ENCODE data around the gene CTSW. TPM values are rescaled to one million over a fixed set of nuclear protein-coding genes. Genes with fewer than 3 reads are reported as not detected.

Gene CTSW
- total RNA-seq, 2 donors from 2014 or later, result 0.33 to 0.78 TPM

GRCh38 chr11:65864706-65865471, 14.7 kb upstream of the CTSW start:
- H3K9me3 ChIP-seq, result no peaks in the 10 kb centered on the region
- ATAC-seq (no peak), DNase-seq (peak in 1 of 4 donors; percentile 10)
- H3K36me3 ChIP-seq (replicated peaks in 1 of 2; ENCODE audit: insufficient read depth in 1 of 2, low read depth in 2 of 2), result peaks cover 3 to 20% of the 10 kb centered on the region in 2 donors
- H3K27ac ChIP-seq, result no peak overlapping the region
- no peak for TF ChIP-seq CTCF (IDR thresholded peaks at IDR 0.05)
- TF ChIP-seq POLR2A (IDR thresholded peaks at IDR 0.05), result no peak
- H3K27me3 ChIP-seq, result no peaks in the 10 kb centered on the region
- 75 to 85% methylated on average over 4 to 18 of the region's 18 CpGs for whole genome bisulfite sequencing, 2 donors
- no peak overlapping the region for H3K4me3 ChIP-seq
- H3K4me1 ChIP-seq, result peaks cover 16% of the 10 kb centered on the region
- intact Hi-C loops (cut with DNase I), result no loop called here

- peaks cover 13% of the 10 kb centered on the region for H3K4me1 ChIP-seq
- WGBS, 2 donors, result 72 to 91% methylated on average over 3 to 8 of the region's 9 CpGs
- peak in 2 of 4 donors; percentile 10 to 11 for DNase-seq
Observed at GRCh38 chr11:65865550-65866172, 14.0 kb upstream of the CTSW start.

GRCh38 chr11:65866509-65867283, 12.9 kb upstream of the CTSW start:
- ATAC-seq (no peak), DNase-seq (peak in 1 of 4 donors; percentile 12)
- TF ChIP-seq CTCF (IDR thresholded peaks at IDR 0.05), result no peak
- H3K27ac ChIP-seq, result no peak overlapping the region
- intact Hi-C loops (cut with DNase I), result no loop called here
- H3K4me1 ChIP-seq, result peaks cover 11% of the 10 kb centered on the region
- 89 to 93% methylated on average over 21 of the region's 21 CpGs for WGBS, 2 donors
- no peaks in the 10 kb centered on the region for H3K9me3 ChIP-seq
- peaks cover 3 to 20% of the 10 kb centered on the region in 2 donors for H3K36me3 ChIP-seq (replicated peaks in 1 of 2; ENCODE audit: insufficient read depth in 1 of 2, low read depth in 2 of 2)
- no peak overlapping the region for H3K4me3 ChIP-seq
- no peaks in the 10 kb centered on the region for H3K27me3 ChIP-seq

More at GRCh38 chr11:65865550-65866172, 14.0 kb upstream of the CTSW start:
- Histone ChIP-seq H3K27ac (no peak overlapping the region), H3K9me3 (no peaks in the 10 kb centered on the region), H3K4me3 (no peak overlapping the region), H3K27me3 (no peaks in the 10 kb centered on the region), H3K36me3 (replicated peaks in 1 of 2; ENCODE audit: insufficient read depth in 1 of 2, low read depth in 2 of 2) (peaks cover 3 to 20% of the 10 kb centered on the region in 2 donors)
- no peak for TF ChIP-seq POLR2A (IDR thresholded peaks at IDR 0.05)
- no peak for TF ChIP-seq CTCF (IDR thresholded peaks at IDR 0.05)
- intact Hi-C loops (cut with DNase I), result no loop called here
- ATAC-seq, result no peak

- Histone ChIP-seq H3K36me3 (replicated peaks in 1 of 2; ENCODE audit: insufficient read depth in 1 of 2, low read depth in 2 of 2) (peaks cover 3 to 19% of the 10 kb centered on the region in 2 donors), H3K27ac (no peak overlapping the region), H3K4me3 (no peak overlapping the region), H3K9me3 (no peaks in the 10 kb centered on the region), H3K4me1 (peaks cover 10% of the 10 kb centered on the region), H3K27me3 (no peaks in the 10 kb centered on the region)
- 64 to 78% methylated on average over 13 to 29 of the region's 29 CpGs for WGBS, 2 donors
- DNase-seq (peak in 1 of 4 donors; percentile 9), ATAC-seq (no peak)
- TF ChIP-seq CTCF (IDR thresholded peaks at IDR 0.05) (no peak), POLR2A (IDR thresholded peaks at IDR 0.05) (no peak)
- intact Hi-C loops (cut with DNase I), result no loop called here
Observed at GRCh38 chr11:65867284-65868071, 12.2 kb upstream of the CTSW start.
